GM21423 (cell line): ENCODE data around the gene PTPRT.
A peak's percentile ranks its signal among the peaks of the same experiment; 100 is the strongest.

ENCODE experiments used
- ATAC-seq: cut with Tn5 transposase; IDR thresholded peaks from one replicate; pipeline ENCODE4 v1.9.1; 2021; ENCODE audit warnings: mild to moderate bottlenecking, moderate library complexity; ENCODE audit not compliant: unreplicated experiment

PTPRT gene

GRCh38 chr20:42493001-42493400, 696.7 kb downstream of the PTPRT start:
- ATAC-seq: no peak

GRCh38 chr20:42492290-42492689, 697.4 kb downstream of the PTPRT start:
- no peak for ATAC-seq

GRCh38 chr20:42485556-42485955, 704.1 kb downstream of the PTPRT start:
- no peak for ATAC-seq

GRCh38 chr20:42484790-42485375, 704.8 kb downstream of the PTPRT start:
- no peak for ATAC-seq

GRCh38 chr20:42484335-42484734, 705.4 kb downstream of the PTPRT start:
- ATAC-seq: no peak

- ATAC-seq: no peak
Measured at GRCh38 chr20:42483730-42484303, 705.9 kb downstream of the PTPRT start.

- no peak for ATAC-seq
Measured at GRCh38 chr20:42482808-42483207, 706.9 kb downstream of the PTPRT start.

GRCh38 chr20:42475773-42476172, 713.9 kb downstream of the PTPRT start:
- ATAC-seq: no peak

- no peak for ATAC-seq
Measured at GRCh38 chr20:42474646-42475045, 715.1 kb downstream of the PTPRT start.

- no peak for ATAC-seq
Measured at GRCh38 chr20:42472198-42472597, 717.5 kb downstream of the PTPRT start.

- ATAC-seq: no peak
Measured at GRCh38 chr20:42461965-42462593, 727.6 kb downstream of the PTPRT start.

- ATAC-seq: no peak
Measured at GRCh38 chr20:42461291-42461690, 728.4 kb downstream of the PTPRT start.

- no peak for ATAC-seq
Measured at GRCh38 chr20:42447270-42447669, 742.4 kb downstream of the PTPRT start.

GRCh38 chr20:42444799-42445198, 744.9 kb downstream of the PTPRT start:
- ATAC-seq: no peak

- ATAC-seq: no peak
Measured at GRCh38 chr20:42443200-42443599, 746.5 kb downstream of the PTPRT start.

- ATAC-seq: no peak
Measured at GRCh38 chr20:42442716-42443115, 747.0 kb downstream of the PTPRT start.

- ATAC-seq: no peak
Measured at GRCh38 chr20:42441864-42442331, 747.8 kb downstream of the PTPRT start.

GRCh38 chr20:42441196-42441863, 748.4 kb downstream of the PTPRT start:
- ATAC-seq: no peak

- peak; percentile 79 for ATAC-seq
Measured at GRCh38 chr20:42435230-42435629, 754.5 kb downstream of the PTPRT start.

- ATAC-seq: no peak
Measured at GRCh38 chr20:42432496-42433334, 757.0 kb downstream of the PTPRT start.

GRCh38 chr20:42430598-42430997, 759.1 kb downstream of the PTPRT start:
- no peak for ATAC-seq
